Activated T-cell treated with anti-CD3 and anti-CD28 coated beads for 1 hour (primary cell): ENCODE measurements around the gene G3BP2.
A peak's percentile ranks its signal among the peaks of the same experiment; 100 is the strongest.

Source experiments
- DNase-seq: peaks from one replicate; pipeline ENCODE4 v3.0.0-alpha.2; 2020; ENCODE audit warnings: low read depth

The G3BP2 gene

GRCh38 chr4:75637827-75638226 lies 35.4 kb downstream of the G3BP2 start:
- no peak for DNase-seq

GRCh38 chr4:75637176-75637575 lies 36.0 kb downstream of the G3BP2 start:
- DNase-seq = no peak

GRCh38 chr4:75634951-75635350 lies 38.3 kb downstream of the G3BP2 start:
- no peak for DNase-seq

- DNase-seq = no peak
These were observed 38.9 kb downstream of the G3BP2 start for GRCh38 chr4:75634281-75634680.

- no peak for DNase-seq
These were observed 39.4 kb downstream of the G3BP2 start for GRCh38 chr4:75633846-75634245.

- no peak for DNase-seq
These were observed 42.3 kb downstream of the G3BP2 start for GRCh38 chr4:75630937-75631329.

- DNase-seq = peak; percentile 93
These were observed 42.9 kb downstream of the G3BP2 start, which contains the start of gene CDKL2 for GRCh38 chr4:75630174-75630936. TSS of gene CDKL2 (minus strand) at chr4:75630528. CDS start at chr4:75625988, 4,540 bp downstream.

GRCh38 chr4:75629239-75629638 lies 44.0 kb downstream of the G3BP2 start:
- DNase-seq = no peak

- DNase-seq = no peak
These were observed 50.2 kb downstream of the G3BP2 start for GRCh38 chr4:75623026-75623425.

GRCh38 chr4:75621715-75622114 lies 51.5 kb downstream of the G3BP2 start:
- DNase-seq = no peak

- DNase-seq = no peak
These were observed 60.9 kb downstream of the G3BP2 start for GRCh38 chr4:75612306-75612705.

GRCh38 chr4:75605928-75606327 lies 67.3 kb downstream of the G3BP2 start:
- DNase-seq = no peak

GRCh38 chr4:75599647-75600046 lies 73.6 kb downstream of the G3BP2 start:
- no peak for DNase-seq

GRCh38 chr4:75598390-75598789 lies 74.8 kb downstream of the G3BP2 start:
- DNase-seq = no peak

GRCh38 chr4:75596061-75596460 lies 77.2 kb downstream of the G3BP2 start:
- DNase-seq = no peak

GRCh38 chr4:75593393-75593792 lies 79.8 kb downstream of the G3BP2 start:
- DNase-seq = no peak
